Panc1 (cell line): Measurements from ENCODE around the gene SRSF7. TPM values are rescaled to one million over a fixed set of nuclear protein-coding genes. Genes with fewer than 3 reads are reported as not detected.
"Not testable (repeated sequence)": the region's sequence is repeated elsewhere in the genome, so short reads cannot be mapped to it uniquely, and the experiment has no call there.

Experiments
- ATAC-seq: fragments of 200-7000 bp; cut with Tn5 transposase; 2 replicates; pipeline ENCODE4 v1.9.1; 2020; ENCODE audit warnings: mild to moderate bottlenecking, moderate library complexity
- BruUV-seq: library from RNA; stranded (reverse); fragments of 400-500 nt; replicated peaks from 2 replicates; lab custom pipeline; 2021; lab: Mats Ljungman, UMichigan
- CTCF ChIA-PET: fragments of 300-600 bp; sonication (Branson Sonifier 250); formaldehyde crosslinking; loops from one replicate; lab custom pipeline; 2022; ENCODE audit warnings: antibody characterized with exemption; lab: Charles Lee
- POLR2A ChIA-PET: fragments of 300-600 bp; sonication (Branson Sonifier 250); formaldehyde crosslinking; loops from one replicate; lab custom pipeline; 2022; ENCODE audit warnings: antibody characterized with exemption; lab: Charles Lee
- DNase-seq: peaks from one replicate; pipeline ENCODE4 v3.0.0-alpha.2; 2010; ENCODE audit warnings: low read depth, low spot score
- H3K27ac ChIP-seq: 2 replicates; pipeline ENCODE4 v1.5.1; 2011; ENCODE audit warnings: mild to moderate bottlenecking, low read length, inconsistent platforms
- H3K27me3 ChIP-seq: fragments of 200-500 bp; sonication (Bioruptor generic); 2 replicates; pipeline ENCODE4 v1.6.0; 2014; ENCODE audit warnings: low read length, inconsistent platforms; ENCODE audit not compliant: control insufficient read depth, insufficient read depth
- H3K36me3 ChIP-seq: fragments of 200-500 bp; sonication (Bioruptor generic); 2 replicates; pipeline ENCODE4 v1.5.1; 2014; ENCODE audit warnings: inconsistent platforms, mild to moderate bottlenecking, low read length, moderate library complexity; ENCODE audit not compliant: control insufficient read depth, insufficient read depth
- H3K4me1 ChIP-seq: 2 replicates; pipeline ENCODE4 v1.5.1; 2011; ENCODE audit warnings: inconsistent platforms, mild to moderate bottlenecking, low read length, moderate library complexity; ENCODE audit not compliant: control insufficient read depth, insufficient read depth
- H3K4me3 ChIP-seq, 2 experiments: 2 replicates each; pipeline ENCODE4 v1.5.1; 2011 to 2012; ENCODE audit warnings: low read depth in 2 of 2, low read length in 2 of 2, mild to moderate bottlenecking in 2 of 2, inconsistent platforms in 1 of 2, moderate library complexity in 1 of 2
- H3K9me3 ChIP-seq: fragments of 200-500 bp; sonication (Bioruptor generic); 2 replicates; pipeline ENCODE4 v1.5.1; 2014; ENCODE audit warnings: low read depth, mild to moderate bottlenecking, inconsistent platforms, low read length, moderate library complexity; ENCODE audit not compliant: control insufficient read depth, insufficient read depth
- CTCF ChIP-seq: fragments of 450-650 bp; IDR thresholded peaks from 2 replicates; pipeline ENCODE4 v1.5.1; 2017; ENCODE audit warnings: mild to moderate bottlenecking
- POLR2AphosphoS5 ChIP-seq: IDR thresholded peaks from 2 replicates; pipeline ENCODE4 v1.6.1; 2012; ENCODE audit warnings: mild to moderate bottlenecking, low read depth, low read length, moderate library complexity
- REST ChIP-seq, 2 experiments: IDR thresholded peaks; 2 replicates each; pipeline ENCODE4 v1.6.1; 2011 to 2012; ENCODE audit warnings: low read depth in 2 of 2, control low read depth in 1 of 2, low read length in 1 of 2, mild to moderate bottlenecking in 1 of 2, moderate library complexity in 1 of 2; ENCODE audit not compliant: insufficient read depth in 1 of 2
- SIN3A ChIP-seq: IDR thresholded peaks from 2 replicates; pipeline ENCODE4 v1.6.1; 2012; ENCODE audit warnings: low read depth, mild to moderate bottlenecking, low read length, moderate library complexity, borderline replicate concordance; ENCODE audit not compliant: insufficient read depth
- TCF7L2 ChIP-seq: IDR thresholded peaks from 2 replicates; pipeline ENCODE4 v1.6.1; 2011; ENCODE audit warnings: mild to moderate bottlenecking, low read depth, low read length, inconsistent platforms
- in situ Hi-C: cut with HindIII; loops from 2 replicates; pipeline ENCODE4 v1.10.0; 2016; ENCODE audit warnings: low sequenced_read_pairs, low pct_unique_long_range_greater_than_20kb
- intact Hi-C: fragments of 100-400 bp; cut with micrococcal nuclease; formaldehyde crosslinking; loops from one replicate; pipeline ENCODE4 v1.10.0; 2022; ENCODE audit not compliant: unreplicated experiment
- total RNA-seq: library from RNA; stranded (reverse); gene quantifications from one replicate; pipeline ENCODE4 v1.2.1, GENCODE V29; 2021; ENCODE audit not compliant: unreplicated experiment

SRSF7 gene
- total RNA-seq, 1 experiment from 2014 or later = 220 TPM

GRCh38 chr2:38709567-38710194, 41.5 kb downstream of the SRSF7 start:
- no peaks in the 10 kb centered on the region for H3K9me3 ChIP-seq
- TF ChIP-seq CTCF = no peak
- no peak for TF ChIP-seq SIN3A
- TF ChIP-seq POLR2AphosphoS5 = no peak
- TF ChIP-seq TCF7L2 = no peak
- no TSS peak for BruUV-seq
- POLR2A ChIA-PET = no interaction called here
- DNase-seq = no peak
- H3K36me3 ChIP-seq = no peaks in the 10 kb centered on the region
- no peak overlapping the region for H3K4me3 ChIP-seq
- in situ Hi-C loops = no loop called here
- intact Hi-C loops = no loop called here
- no peak for ATAC-seq
- H3K4me1 ChIP-seq = peaks cover 6% of the 10 kb centered on the region; the same call in 1 of the 2 replicates
- CTCF ChIA-PET = no interaction called here
- no peaks in the 10 kb centered on the region for H3K27me3 ChIP-seq
- no peak overlapping the region for H3K27ac ChIP-seq

- intact Hi-C loops = no loop called here
- in situ Hi-C loops = no loop called here
- ATAC-seq = no peak
Measured at GRCh38 chr2:38708900-38709566, 42.1 kb downstream of the SRSF7 start.

DNA sequence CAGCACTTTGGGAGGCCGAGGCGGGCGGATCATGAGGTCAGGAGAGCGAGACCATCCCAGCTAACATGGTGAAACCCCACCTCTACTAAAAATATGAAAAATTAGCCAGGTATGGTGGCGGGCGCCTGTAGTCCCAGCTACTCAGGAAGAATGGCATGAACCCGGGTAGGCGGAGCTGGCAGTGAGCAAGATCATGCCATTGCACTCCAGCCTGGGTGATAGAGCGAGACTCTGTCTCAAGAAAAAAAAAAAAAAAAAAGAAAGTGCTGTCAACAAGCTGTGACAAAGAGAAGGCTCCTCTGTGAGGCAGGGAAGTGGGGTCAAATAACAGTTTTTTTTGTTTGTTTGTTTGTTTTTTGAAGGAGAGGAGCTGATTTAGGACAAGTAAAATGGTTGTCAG, 42.7 kb downstream of the SRSF7 start:
- POLR2A ChIA-PET = interaction anchor here (0.7 kb wide), 2 partner anchors 62 to 127 kb away, joined by 8 to 9 read pairs; no protein-coding TSS in a partner anchor
- peaks cover 10% of the 10 kb centered on the region for H3K4me1 ChIP-seq
- H3K27me3 ChIP-seq, H3K4me3 ChIP-seq, ATAC-seq, in situ Hi-C loops, CTCF ChIA-PET, intact Hi-C loops, BruUV-seq, H3K36me3 ChIP-seq, DNase-seq, H3K27ac ChIP-seq, H3K9me3 ChIP-seq: not testable (repeated sequence)

More at GRCh38 chr2:38708900-38709566, 42.1 kb downstream of the SRSF7 start:
- DNase-seq = no peak
- H3K4me1 ChIP-seq = peaks cover 10% of the 10 kb centered on the region
- no peak overlapping the region for H3K4me3 ChIP-seq
- H3K36me3 ChIP-seq = no peaks in the 10 kb centered on the region
- ChIA-PET POLR2A (interaction anchor here (0.7 kb wide), 2 partner anchors 62 to 127 kb away, joined by 8 to 9 read pairs; no protein-coding TSS in a partner anchor), CTCF (no interaction called here)
- TF ChIP-seq SIN3A (no peak), CTCF (no peak), REST (IDR thresholded peaks at IDR 0.05; ENCODE audit: insufficient read depth in 1 of 2, low read depth in 2 of 2, low read length in 1 of 2) (no peak), POLR2AphosphoS5 (no peak)
- no TSS peak for BruUV-seq
- H3K9me3 ChIP-seq = no peaks in the 10 kb centered on the region
- no peaks in the 10 kb centered on the region for H3K27me3 ChIP-seq
- no peak overlapping the region for H3K27ac ChIP-seq
